Mesendoderm (in vitro differentiated cells): ENCODE measurements around the gene VWA8.
"Not testable (repeated sequence)": the region's sequence is repeated elsewhere in the genome, so short reads cannot be mapped to it uniquely, and the experiment has no call there.

Experiments used
- DNase-seq: peaks from one replicate; pipeline ENCODE4 v3.0.0; 2013
- H2AK5ac ChIP-seq: 2 replicates; pipeline ENCODE4 v1.6.1; 2013; ENCODE audit warnings: low read length, inconsistent platforms
- H2BK120ac ChIP-seq: 2 replicates; pipeline ENCODE4 v1.6.1; 2013; ENCODE audit warnings: low read depth, mild to moderate bottlenecking, low read length, moderate library complexity, mixed read lengths
- H2BK15ac ChIP-seq: replicated peaks from 2 replicates; pipeline ENCODE4 v1.6.1; 2013; ENCODE audit warnings: low read depth, mild to moderate bottlenecking, moderate library complexity
- H2BK5ac ChIP-seq: 2 replicates; pipeline ENCODE4 v1.6.1; 2013; ENCODE audit warnings: low read length, inconsistent platforms
- H3K18ac ChIP-seq: 2 replicates; pipeline ENCODE4 v1.6.1; 2013; ENCODE audit warnings: mild to moderate bottlenecking, low read length, mixed read lengths
- H3K23ac ChIP-seq: one replicate; pipeline ENCODE4 v1.6.1; 2013; ENCODE audit warnings: low read length
- H3K27ac ChIP-seq: 2 replicates; pipeline ENCODE4 v1.5.1; 2013; ENCODE audit warnings: low read depth, mild to moderate bottlenecking, inconsistent platforms, low read length, moderate library complexity
- H3K27me3 ChIP-seq: 2 replicates; pipeline ENCODE4 v1.6.1; 2013; ENCODE audit warnings: low read length, control low read depth, mild to moderate bottlenecking, inconsistent platforms; ENCODE audit not compliant: insufficient read depth, poor library complexity
- H3K36me3 ChIP-seq: 2 replicates; pipeline ENCODE4 v1.6.1; 2013; ENCODE audit warnings: low read length, inconsistent platforms; ENCODE audit not compliant: control insufficient read depth, insufficient read depth
- H3K4ac ChIP-seq: one replicate; pipeline ENCODE4 v1.6.1; 2013; ENCODE audit warnings: low read depth, mild to moderate bottlenecking, low read length, moderate library complexity
- H3K4me1 ChIP-seq: 2 replicates; pipeline ENCODE4 v1.6.1; 2013; ENCODE audit warnings: low read depth, low read length, inconsistent platforms; ENCODE audit not compliant: control insufficient read depth
- H3K4me2 ChIP-seq: 2 replicates; pipeline ENCODE4 v1.6.1; 2013; ENCODE audit warnings: low read length
- H3K4me3 ChIP-seq: 2 replicates; pipeline ENCODE4 v1.5.1; 2013; ENCODE audit warnings: mild to moderate bottlenecking, low read length
- H3K56ac ChIP-seq: one replicate; pipeline ENCODE4 v1.6.1; 2013; ENCODE audit warnings: low read length
- H3K79me1 ChIP-seq: 2 replicates; pipeline ENCODE4 v1.6.1; 2013; ENCODE audit warnings: low read length, inconsistent platforms
- H3K79me2 ChIP-seq: 2 replicates; pipeline ENCODE4 v1.6.1; 2013; ENCODE audit warnings: mild to moderate bottlenecking, low read length; ENCODE audit not compliant: control insufficient read depth, insufficient read depth
- H3K9ac ChIP-seq: 2 replicates; pipeline ENCODE4 v1.6.1; 2013; ENCODE audit warnings: low read length, inconsistent platforms
- H4K5ac ChIP-seq: one replicate; pipeline ENCODE4 v1.6.1; 2013; ENCODE audit warnings: low read length
- H4K8ac ChIP-seq: one replicate; pipeline ENCODE4 v1.6.1; 2013; ENCODE audit warnings: low read depth, mild to moderate bottlenecking, control low read depth, low read length, moderate library complexity
- WGBS: extraction: QIAGEN DNeasy Blood & Tissue Kit; methylation state at CpG from one replicate; pipeline ENCODE4 v1.1.7; 2013; ENCODE audit warnings: low lambda C conversion rate, missing lambda C conversion rate; ENCODE audit not compliant: insufficient coverage; ENCODE audit errors: extremely low coverage; 5-methylcytosine and 5-hydroxymethylcytosine counted together

Gene VWA8

DNA sequence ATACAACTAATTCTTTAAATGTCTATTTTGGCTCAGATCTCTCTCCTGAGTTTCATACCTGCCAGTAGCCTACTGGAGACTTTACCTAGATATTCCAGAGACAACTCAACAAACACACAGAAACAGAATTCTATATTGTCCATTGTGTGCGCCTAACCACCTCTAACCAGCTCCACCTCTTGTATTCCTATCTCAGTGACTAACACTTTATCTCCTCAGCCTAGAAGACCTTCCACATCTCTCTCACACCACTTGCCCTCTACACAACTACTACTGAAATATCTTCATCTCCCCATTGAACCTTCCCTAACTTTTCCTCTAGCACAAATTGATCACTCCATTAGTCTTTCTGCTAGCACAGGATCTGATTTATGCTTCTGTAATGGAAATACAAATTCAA is 6.7 kb downstream of the VWA8 start:
- Histone ChIP-seq H3K23ac (no peak overlapping the region), H3K4ac (no peak overlapping the region), H4K5ac (no peak overlapping the region), H3K79me2 (peaks cover 17% of the 10 kb centered on the region), H3K4me2 (no peak overlapping the region), H2BK120ac (no peak overlapping the region), H3K27me3 (no peaks in the 10 kb centered on the region), H3K36me3 (no peaks in the 10 kb centered on the region), H3K4me1 (no peaks in the 10 kb centered on the region), H2BK5ac (no peak overlapping the region), H2BK15ac (no peak overlapping the region), H3K9ac (no peak overlapping the region), H3K56ac (no peak overlapping the region), H3K79me1 (peaks cover 5% of the 10 kb centered on the region), H3K27ac (no peak overlapping the region), H4K8ac (no peak overlapping the region), H3K4me3 (no peak overlapping the region), H2AK5ac (no peak overlapping the region), H3K18ac (no peak overlapping the region)
- no peak for DNase-seq
- no CpG with 5 or more reads among the region's 1 CpG for WGBS

DNA sequence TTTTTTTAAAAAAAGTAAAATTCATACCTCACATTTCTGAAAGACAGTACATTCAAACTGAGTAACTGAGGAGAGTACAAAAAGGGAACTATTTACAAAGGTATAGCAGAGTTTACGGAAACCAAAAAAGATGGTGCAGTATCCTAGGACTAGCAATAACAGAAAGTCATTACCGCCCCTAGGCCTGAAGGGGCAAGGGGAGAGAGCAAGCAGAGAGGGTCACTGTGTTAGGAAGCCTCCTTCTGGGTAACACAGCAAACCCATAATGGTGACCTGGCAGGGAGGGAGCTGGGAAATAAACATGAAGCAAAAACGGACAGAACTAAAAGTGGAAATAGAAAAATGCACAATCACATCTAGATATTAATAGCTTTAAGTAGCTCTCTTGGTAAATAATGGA is 8.2 kb downstream of the VWA8 start:
- peaks cover 13% of the 10 kb centered on the region for H3K79me2 ChIP-seq
- no peak overlapping the region for H3K4me2 ChIP-seq
- H3K9ac ChIP-seq: no peak overlapping the region
- H2AK5ac ChIP-seq: no peak overlapping the region
- H3K36me3 ChIP-seq: no peaks in the 10 kb centered on the region
- H3K23ac ChIP-seq: no peak overlapping the region
- no CpG with 5 or more reads among the region's 3 CpGs for WGBS
- H2BK15ac ChIP-seq: no peak overlapping the region
- no peak overlapping the region for H3K4ac ChIP-seq
- H4K8ac ChIP-seq: no peak overlapping the region
- no peak overlapping the region for H3K56ac ChIP-seq
- no peak overlapping the region for H3K18ac ChIP-seq
- no peak overlapping the region for H3K27ac ChIP-seq
- DNase-seq: peak; percentile 29
- H3K27me3 ChIP-seq: no peaks in the 10 kb centered on the region
- peaks cover 5% of the 10 kb centered on the region for H3K79me1 ChIP-seq
- H3K4me1 ChIP-seq: no peaks in the 10 kb centered on the region
- no peak overlapping the region for H3K4me3 ChIP-seq
- no peak overlapping the region for H4K5ac ChIP-seq
- H2BK5ac ChIP-seq: no peak overlapping the region
- H2BK120ac ChIP-seq: no peak overlapping the region

DNA sequence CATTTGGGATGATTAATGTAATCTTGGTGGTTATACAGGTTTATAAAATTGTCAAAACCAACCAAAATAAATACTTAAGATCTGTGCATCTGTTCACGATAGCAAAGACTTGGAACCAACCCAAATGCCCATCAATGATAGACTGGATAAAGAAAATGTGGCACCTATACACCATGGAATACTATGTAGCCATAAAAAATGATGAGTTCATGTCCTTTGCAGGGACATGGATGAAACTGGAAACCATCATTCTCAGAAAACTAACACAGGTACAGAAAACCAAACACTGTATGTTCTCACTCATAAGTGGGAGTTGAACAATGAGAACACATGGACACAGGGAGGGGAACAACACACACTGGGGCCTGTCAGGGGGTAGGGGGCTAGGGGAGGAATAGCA is 11.8 kb downstream of the VWA8 start:
- DNase-seq, H3K27me3 ChIP-seq, H3K79me2 ChIP-seq, H3K4ac ChIP-seq, H2AK5ac ChIP-seq, H3K79me1 ChIP-seq, H2BK5ac ChIP-seq, H2BK15ac ChIP-seq, H3K4me1 ChIP-seq, H3K27ac ChIP-seq, H3K36me3 ChIP-seq, H3K18ac ChIP-seq, H3K4me3 ChIP-seq, H3K4me2 ChIP-seq, H2BK120ac ChIP-seq, H4K8ac ChIP-seq, H3K56ac ChIP-seq, H4K5ac ChIP-seq, H3K9ac ChIP-seq, H3K23ac ChIP-seq: not testable (repeated sequence)
- WGBS: no CpG with 5 or more reads among the region's 1 CpG

DNA sequence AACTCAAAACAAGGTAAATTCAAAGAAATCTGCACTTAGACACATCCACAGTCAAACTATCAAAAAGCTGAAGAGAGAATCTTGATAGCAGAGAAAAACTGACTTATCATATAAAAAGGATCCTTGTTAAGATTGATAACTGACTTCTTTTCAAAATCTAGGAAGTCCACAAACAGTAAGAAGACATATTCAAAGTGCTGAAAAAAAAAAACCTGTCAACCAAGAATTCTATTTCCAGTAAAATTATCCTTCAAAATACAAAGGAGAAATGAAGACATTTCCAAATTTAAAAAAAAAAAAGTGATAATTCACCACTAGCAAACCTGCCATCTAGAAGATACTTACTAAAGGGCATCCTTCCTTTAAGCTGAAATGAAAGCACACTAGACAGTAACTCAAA is 15.0 kb downstream of the VWA8 start:
- Histone ChIP-seq H3K27ac (no peak overlapping the region), H3K4me2 (no peak overlapping the region), H3K79me1 (peaks cover 3% of the 10 kb centered on the region), H3K9ac (no peak overlapping the region), H3K36me3 (no peaks in the 10 kb centered on the region), H3K23ac (no peak overlapping the region), H3K4ac (no peak overlapping the region), H3K56ac (no peak overlapping the region), H3K18ac (no peak overlapping the region), H3K4me3 (no peak overlapping the region), H3K4me1 (peaks cover 3% of the 10 kb centered on the region), H4K5ac (no peak overlapping the region), H4K8ac (no peak overlapping the region), H2AK5ac (no peak overlapping the region), H3K79me2 (peaks cover 2% of the 10 kb centered on the region), H2BK5ac (no peak overlapping the region), H2BK15ac (no peak overlapping the region), H3K27me3 (no peaks in the 10 kb centered on the region), H2BK120ac (no peak overlapping the region)
- DNase-seq: no peak

DNA sequence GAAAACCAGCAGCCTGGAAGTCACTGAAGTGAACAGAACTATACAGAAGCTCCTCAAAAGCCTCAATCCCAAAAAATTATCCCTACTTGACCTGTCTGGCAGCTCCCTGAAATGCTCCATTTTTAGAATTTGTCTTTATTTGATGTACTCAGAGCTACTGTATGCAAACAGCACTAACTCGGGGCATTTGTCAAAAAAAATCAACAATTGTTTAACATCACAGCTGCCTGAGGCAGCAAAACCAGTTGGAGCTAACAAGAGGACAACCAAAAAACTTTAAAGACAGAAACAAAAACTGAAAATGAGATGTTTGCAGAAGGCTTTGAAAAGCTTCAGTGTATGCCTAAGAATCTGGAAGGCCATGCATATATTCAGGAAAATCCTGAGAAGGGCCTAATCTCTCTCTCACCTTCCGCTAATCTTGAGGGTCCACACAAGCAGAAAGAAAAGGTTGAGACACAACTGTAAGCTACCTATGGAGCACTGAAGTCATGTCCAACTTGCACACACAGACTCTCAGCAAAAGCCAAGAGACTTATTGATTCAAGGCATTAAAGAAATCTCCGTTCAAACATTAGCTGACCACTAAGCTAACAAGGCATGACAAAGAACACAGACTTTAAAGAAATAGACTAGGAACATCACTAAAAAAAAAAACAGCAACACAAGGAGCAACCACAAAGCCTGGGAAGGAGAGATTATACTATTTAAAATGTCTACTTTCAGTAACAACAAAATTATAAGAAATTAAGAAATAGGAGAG is 16.1 kb downstream of the VWA8 start:
- Histone ChIP-seq H4K5ac (no peak overlapping the region), H3K4ac (no peak overlapping the region), H3K4me2 (no peak overlapping the region), H2AK5ac (no peak overlapping the region), H3K27me3 (no peaks in the 10 kb centered on the region), H3K9ac (no peak overlapping the region), H3K79me1 (peaks cover 3% of the 10 kb centered on the region), H4K8ac (no peak overlapping the region), H3K27ac (peak overlapping the region; percentile 57), H3K18ac (no peak overlapping the region), H2BK5ac (no peak overlapping the region), H3K23ac (no peak overlapping the region), H3K4me1 (peaks cover 3% of the 10 kb centered on the region), H3K56ac (no peak overlapping the region), H3K4me3 (no peak overlapping the region), H3K79me2 (peaks cover 2% of the 10 kb centered on the region), H2BK15ac (no peak overlapping the region), H2BK120ac (no peak overlapping the region), H3K36me3 (no peaks in the 10 kb centered on the region)
- peak; percentile 19 for DNase-seq
- no CpG with 5 or more reads among the region's 3 CpGs for WGBS

DNA sequence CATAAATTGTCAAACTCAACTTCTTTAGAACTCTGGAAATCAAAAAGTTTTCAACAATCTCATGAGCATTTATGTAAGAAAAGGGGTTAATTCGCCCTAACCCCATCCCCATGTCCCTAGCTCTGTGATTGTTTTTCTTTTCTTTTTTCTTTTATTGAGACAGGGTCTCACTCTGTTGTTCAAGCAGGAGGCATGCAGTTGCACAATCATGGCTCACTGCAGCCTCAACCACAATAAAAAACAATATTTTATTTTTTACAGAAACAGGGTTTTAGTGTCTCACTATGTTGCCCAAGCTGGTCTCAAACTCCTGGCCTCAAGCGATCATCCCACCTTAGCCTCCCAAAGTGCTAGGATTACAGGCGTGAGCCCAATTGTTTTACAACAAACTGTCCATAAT is 16.7 kb downstream of the VWA8 start:
- DNase-seq: no peak
- Histone ChIP-seq H3K4me1 (peaks cover 3% of the 10 kb centered on the region), H3K79me1 (peaks cover 3% of the 10 kb centered on the region), H3K27ac (peak overlapping the region; percentile 57), H3K18ac (no peak overlapping the region), H4K8ac (no peak overlapping the region), H3K56ac (no peak overlapping the region), H3K23ac (no peak overlapping the region), H2BK5ac (no peak overlapping the region), H2AK5ac (no peak overlapping the region), H2BK120ac (no peak overlapping the region), H3K4me2 (no peak overlapping the region), H3K27me3 (no peaks in the 10 kb centered on the region), H2BK15ac (no peak overlapping the region), H3K79me2 (peaks cover 2% of the 10 kb centered on the region), H3K4ac (no peak overlapping the region), H3K9ac (no peak overlapping the region), H3K4me3 (no peak overlapping the region), H3K36me3 (no peaks in the 10 kb centered on the region), H4K5ac (no peak overlapping the region)
- WGBS: no CpG with 5 or more reads among the region's 3 CpGs
